Measurements from ENCODE around the gene GMNN.

The GMNN gene

DNA sequence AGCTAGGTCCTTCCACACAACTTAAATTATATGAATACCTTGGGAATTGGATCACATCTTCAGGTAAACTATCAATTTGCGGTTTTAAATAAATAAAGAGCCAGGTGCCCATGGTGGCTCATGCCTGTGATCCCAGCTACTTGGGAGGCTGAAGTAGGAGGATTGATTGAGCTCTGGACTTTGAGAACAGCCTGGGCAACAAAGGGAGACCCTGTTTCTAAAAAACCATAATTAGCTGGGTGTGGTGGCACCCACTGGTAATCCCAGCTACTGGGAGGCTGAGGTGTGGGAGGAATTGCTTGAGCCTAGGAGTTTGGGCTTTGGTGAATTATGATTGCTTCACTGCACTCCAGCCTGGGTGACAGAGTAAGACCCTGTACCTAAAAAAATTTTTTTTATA lies 3.4 kb downstream of the GMNN start (continued):
- TF ChIP-seq, protein P1, sequence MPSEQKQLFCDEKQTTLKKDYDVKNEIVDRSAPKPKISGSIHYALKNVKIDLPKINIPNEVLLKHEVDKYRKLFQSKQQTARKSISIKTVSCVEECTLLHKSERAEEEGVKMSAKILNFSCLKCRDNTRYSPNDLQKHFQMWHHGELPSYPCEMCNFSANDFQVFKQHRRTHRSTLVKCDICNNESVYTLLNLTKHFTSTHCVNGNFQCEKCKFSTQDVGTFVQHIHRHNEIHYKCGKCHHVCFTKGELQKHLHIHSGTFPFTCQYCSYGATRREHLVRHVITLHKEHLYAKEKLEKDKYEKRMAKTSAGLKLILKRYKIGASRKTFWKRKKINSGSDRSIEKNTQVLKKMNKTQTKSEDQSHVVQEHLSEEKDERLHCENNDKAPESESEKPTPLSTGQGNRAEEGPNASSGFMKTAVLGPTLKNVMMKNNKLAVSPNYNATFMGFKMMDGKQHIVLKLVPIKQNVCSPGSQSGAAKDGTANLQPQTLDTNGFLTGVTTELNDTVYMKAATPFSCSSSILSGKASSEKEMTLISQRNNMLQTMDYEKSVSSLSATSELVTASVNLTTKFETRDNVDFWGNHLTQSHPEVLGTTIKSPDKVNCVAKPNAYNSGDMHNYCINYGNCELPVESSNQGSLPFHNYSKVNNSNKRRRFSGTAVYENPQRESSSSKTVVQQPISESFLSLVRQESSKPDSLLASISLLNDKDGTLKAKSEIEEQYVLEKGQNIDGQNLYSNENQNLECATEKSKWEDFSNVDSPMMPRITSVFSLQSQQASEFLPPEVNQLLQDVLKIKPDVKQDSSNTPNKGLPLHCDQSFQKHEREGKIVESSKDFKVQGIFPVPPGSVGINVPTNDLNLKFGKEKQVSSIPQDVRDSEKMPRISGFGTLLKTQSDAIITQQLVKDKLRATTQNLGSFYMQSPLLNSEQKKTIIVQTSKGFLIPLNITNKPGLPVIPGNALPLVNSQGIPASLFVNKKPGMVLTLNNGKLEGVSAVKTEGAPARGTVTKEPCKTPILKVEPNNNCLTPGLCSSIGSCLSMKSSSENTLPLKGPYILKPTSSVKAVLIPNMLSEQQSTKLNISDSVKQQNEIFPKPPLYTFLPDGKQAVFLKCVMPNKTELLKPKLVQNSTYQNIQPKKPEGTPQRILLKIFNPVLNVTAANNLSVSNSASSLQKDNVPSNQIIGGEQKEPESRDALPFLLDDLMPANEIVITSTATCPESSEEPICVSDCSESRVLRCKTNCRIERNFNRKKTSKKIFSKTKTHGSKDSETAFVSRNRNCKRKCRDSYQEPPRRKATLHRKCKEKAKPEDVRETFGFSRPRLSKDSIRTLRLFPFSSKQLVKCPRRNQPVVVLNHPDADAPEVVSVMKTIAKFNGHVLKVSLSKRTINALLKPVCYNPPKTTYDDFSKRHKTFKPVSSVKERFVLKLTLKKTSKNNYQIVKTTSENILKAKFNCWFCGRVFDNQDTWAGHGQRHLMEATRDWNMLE (tag by site-specific recombination; conservative IDR thresholded peaks at IDR 0.05; ENCODE audit: low read depth) = no peak
- TF ChIP-seq ZNF121 (tag by site-specific recombination; IDR thresholded peaks at IDR 0.05) (no peak), ZFHX2 (tag by site-specific recombination; conservative IDR thresholded peaks at IDR 0.05) (peak; percentile 76), ZNF544 (tag by site-specific recombination; IDR thresholded peaks at IDR 0.05) (no peak)

DNA sequence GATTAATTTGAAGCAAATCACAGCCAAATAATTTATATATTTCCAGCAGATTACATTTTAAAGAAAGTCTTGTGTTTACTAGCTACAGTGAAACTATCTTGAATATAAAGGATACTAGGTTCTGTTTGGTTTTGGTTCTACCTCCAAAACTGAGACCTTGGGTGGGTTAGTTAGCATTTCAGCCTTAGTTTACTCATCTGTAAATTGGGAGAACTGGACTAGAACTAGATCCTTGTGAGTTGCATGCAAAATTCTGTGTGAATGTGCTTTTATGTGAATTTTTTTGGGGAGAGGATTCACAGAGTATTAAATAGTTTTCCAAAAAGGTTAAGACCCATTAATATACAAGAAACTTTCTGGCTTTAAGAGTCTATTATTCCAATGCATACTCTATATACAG lies 4.1 kb downstream of the GMNN start:
- no peak overlapping the region; the same call in 1 of the 2 replicates for H3K4me3 ChIP-seq (ENCODE audit: low read depth, low read length)
- peaks cover 11% of the 10 kb centered on the region for H3K4me1 ChIP-seq (ENCODE audit: control insufficient read depth, insufficient read depth, low read length)
- POLR2A ChIA-PET = interaction anchor here (1.3 kb wide), 1 partner anchor 10 kb away, joined by 4 read pairs; no protein-coding TSS in a partner anchor
- CTCF ChIA-PET = interaction anchor here (0.6 to 1.7 kb wide), 7 partner anchors 13 to 496 kb away, joined by 3 to 6 read pairs (median 5); no protein-coding TSS in a partner anchor
- TF ChIP-seq ZNF561 (tag by site-specific recombination; IDR thresholded peaks at IDR 0.05; ENCODE audit: borderline replicate concordance) (no peak), ZNF664 (tag by site-specific recombination; IDR thresholded peaks at IDR 0.05) (no peak), ZNF394 (tag by site-specific recombination; IDR thresholded peaks at IDR 0.05; ENCODE audit: borderline replicate concordance) (no peak)
- H3K9me3 ChIP-seq (ENCODE audit: control insufficient read depth, insufficient read depth, low read depth, low read length) = no peaks in the 10 kb centered on the region
- H3K27ac ChIP-seq (ENCODE audit: extremely low read depth, low read depth, low read length) = no peak overlapping the region
- peaks cover 34 to 67% of the 10 kb centered on the region in 2 experiments for H3K36me3 ChIP-seq (ENCODE audit: control insufficient read depth in 2 of 2, insufficient read depth in 1 of 2, low read length in 2 of 2)

DNA sequence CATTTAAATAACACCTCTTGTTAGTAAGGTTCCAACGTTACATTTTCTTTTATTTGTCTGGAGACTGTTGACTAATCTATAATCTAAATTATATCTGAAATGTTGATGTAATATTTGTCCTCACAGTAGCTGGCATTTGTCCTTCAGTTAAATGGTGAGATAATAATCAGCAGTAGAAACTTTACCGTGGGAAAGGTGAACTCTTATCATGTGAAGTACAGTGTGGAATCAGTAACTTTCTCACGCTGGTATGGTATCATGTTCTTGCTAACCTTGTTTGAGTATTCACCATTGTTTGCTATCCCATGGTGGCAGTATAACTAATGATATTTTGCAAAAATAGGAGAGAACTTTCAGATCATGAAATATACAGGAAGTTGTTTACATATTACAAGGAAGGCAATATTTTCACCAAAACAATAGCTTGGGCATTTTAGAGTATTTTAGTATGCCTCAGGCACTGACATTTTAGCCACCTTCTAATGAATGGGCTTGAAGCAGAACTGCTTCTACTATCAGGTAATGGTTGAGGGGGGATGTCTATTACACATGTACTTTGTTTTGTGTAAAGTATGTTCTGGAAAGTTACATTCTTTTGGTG lies 4.8 kb downstream of the GMNN start:
- Histone ChIP-seq H3K4me1 (ENCODE audit: control insufficient read depth, insufficient read depth, low read length) (peaks cover 11% of the 10 kb centered on the region), H3K27ac (ENCODE audit: extremely low read depth, low read depth, low read length) (no peak overlapping the region), H3K9me3 (ENCODE audit: control insufficient read depth, insufficient read depth, low read depth, low read length) (no peaks in the 10 kb centered on the region), H3K4me3 (ENCODE audit: low read depth, low read length) (no peak overlapping the region), H3K36me3 (ENCODE audit: control insufficient read depth in 2 of 2, insufficient read depth in 1 of 2, low read length in 2 of 2) (peaks cover 39 to 73% of the 10 kb centered on the region in 2 experiments)
- CTCF ChIA-PET = interaction anchor here (0.6 to 1.7 kb wide), 8 partner anchors 12 to 496 kb away, joined by 3 to 6 read pairs (median 4); no protein-coding TSS in a partner anchor
- 0 out of 2 replicates have a peak, but pooled peaks have one; percentile 31 for TF ChIP-seq PRDM1 (tag by site-specific recombination; IDR thresholded peaks at IDR 0.05)
- peak; percentile 67 for TF ChIP-seq OSR2 (tag by site-specific recombination; IDR thresholded peaks at IDR 0.05)
- TF ChIP-seq ZNF354C (tag by site-specific recombination; IDR thresholded peaks at IDR 0.05; ENCODE audit: borderline replicate concordance, low read depth) = no peak
- TF ChIP-seq, protein P2, sequence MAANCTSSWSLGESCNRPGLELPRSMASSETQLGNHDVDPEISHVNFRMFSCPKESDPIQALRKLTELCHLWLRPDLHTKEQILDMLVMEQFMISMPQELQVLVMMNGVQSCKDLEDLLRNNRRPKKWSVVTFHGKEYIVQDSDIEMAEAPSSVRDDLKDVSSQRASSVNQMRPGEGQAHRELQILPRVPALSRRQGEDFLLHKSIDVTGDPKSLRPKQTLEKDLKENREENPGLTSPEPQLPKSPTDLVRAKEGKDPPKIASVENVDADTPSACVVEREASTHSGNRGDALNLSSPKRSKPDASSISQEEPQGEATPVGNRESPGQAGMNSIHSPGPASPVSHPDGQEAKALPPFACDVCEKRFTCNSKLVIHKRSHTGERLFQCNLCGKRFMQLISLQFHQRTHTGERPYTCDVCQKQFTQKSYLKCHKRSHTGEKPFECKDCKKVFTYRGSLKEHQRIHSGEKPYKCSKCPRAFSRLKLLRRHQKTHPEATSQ (tag by site-specific recombination; IDR thresholded peaks at IDR 0.05) = no peak
- TF ChIP-seq ZNF223 (tag by site-specific recombination; IDR thresholded peaks at IDR 0.05) = no peak
- no peak for TF ChIP-seq ZNF571 (tag by site-specific recombination; IDR thresholded peaks at IDR 0.05)
- no peak for TF ChIP-seq RBAK (tag by site-specific recombination; IDR thresholded peaks at IDR 0.05)
- TF ChIP-seq IKZF3 (tag by site-specific recombination; IDR thresholded peaks at IDR 0.05) = no peak
- TF ChIP-seq ZNF37A (tag by site-specific recombination; IDR thresholded peaks at IDR 0.05) = no peak
- TF ChIP-seq ZFP3 (tag by site-specific recombination; IDR thresholded peaks at IDR 0.05; ENCODE audit: low read depth) = no peak
- TF ChIP-seq, protein P3, sequence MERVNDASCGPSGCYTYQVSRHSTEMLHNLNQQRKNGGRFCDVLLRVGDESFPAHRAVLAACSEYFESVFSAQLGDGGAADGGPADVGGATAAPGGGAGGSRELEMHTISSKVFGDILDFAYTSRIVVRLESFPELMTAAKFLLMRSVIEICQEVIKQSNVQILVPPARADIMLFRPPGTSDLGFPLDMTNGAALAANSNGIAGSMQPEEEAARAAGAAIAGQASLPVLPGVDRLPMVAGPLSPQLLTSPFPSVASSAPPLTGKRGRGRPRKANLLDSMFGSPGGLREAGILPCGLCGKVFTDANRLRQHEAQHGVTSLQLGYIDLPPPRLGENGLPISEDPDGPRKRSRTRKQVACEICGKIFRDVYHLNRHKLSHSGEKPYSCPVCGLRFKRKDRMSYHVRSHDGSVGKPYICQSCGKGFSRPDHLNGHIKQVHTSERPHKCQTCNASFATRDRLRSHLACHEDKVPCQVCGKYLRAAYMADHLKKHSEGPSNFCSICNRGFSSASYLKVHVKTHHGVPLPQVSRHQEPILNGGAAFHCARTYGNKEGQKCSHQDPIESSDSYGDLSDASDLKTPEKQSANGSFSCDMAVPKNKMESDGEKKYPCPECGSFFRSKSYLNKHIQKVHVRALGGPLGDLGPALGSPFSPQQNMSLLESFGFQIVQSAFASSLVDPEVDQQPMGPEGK (tag by site-specific recombination; IDR thresholded peaks at IDR 0.05) = no peak
- POLR2A ChIA-PET = interaction anchor here (0.9 kb wide), 1 partner anchor 132 kb away, joined by 3 read pairs; no protein-coding TSS in a partner anchor
